Ovary (tissue), 9 donors: ENCODE measurements around the gene LRIG1. TPM values are rescaled to one million over a fixed set of nuclear protein-coding genes. Genes with fewer than 3 reads are reported as not detected.

Experiments used
- DNase-seq, 5 donors: peaks; one replicate each; pipeline ENCODE4 v3.0.0-alpha.2; 2019 to 2020
- H3K27ac ChIP-seq, 2 donors: fragments of 200-600 bp; one replicate each; pipeline versions ENCODE4 v1.5.1 to v1.8.0; 2019 to 2022
- H3K27me3 ChIP-seq: fragments of 200-600 bp; one replicate; pipeline ENCODE4 v1.8.0; 2022
- H3K36me3 ChIP-seq: fragments of 200-600 bp; sonication (generic); one replicate; pipeline ENCODE4 v1.5.1; 2019
- H3K4me1 ChIP-seq: one replicate; pipeline ENCODE4 v1.8.1; 2013; ENCODE audit warnings: mild to moderate bottlenecking, moderate library complexity; ENCODE audit not compliant: insufficient read depth
- H3K4me3 ChIP-seq: fragments of 200-600 bp; sonication (generic); one replicate; pipeline ENCODE4 v1.5.1; 2017
- H3K9me3 ChIP-seq, 2 donors: fragments of 200-600 bp in 1 of 2; sonication (generic) in 1 of 2; one replicate each; pipeline versions ENCODE4 v1.5.1 to v1.8.1; 2013 to 2019; ENCODE audit warnings: mild to moderate bottlenecking in 1 of 2, moderate library complexity in 1 of 2
- CTCF ChIP-seq, 3 donors: fragments of 450-650 bp in 2 of 3; fragments of 200-600 bp in 1 of 3; IDR thresholded peaks; one replicate each; pipeline versions ENCODE4 v1.5.1 to v1.8.0; 2016 to 2022; ENCODE audit warnings: antibody characterized with exemption in 3 of 3, mild to moderate bottlenecking in 1 of 3
- EP300 ChIP-seq: sonication (generic); formaldehyde crosslinking; IDR thresholded peaks from one replicate; pipeline ENCODE4 v1.6.1; 2017; ENCODE audit warnings: antibody characterized with exemption
- POLR2A ChIP-seq: fragments of 450-650 bp; IDR thresholded peaks from one replicate; pipeline ENCODE4 v1.6.1; 2017; ENCODE audit warnings: antibody characterized with exemption, mild to moderate bottlenecking, moderate library complexity
- WGBS, 3 donors: extraction: QIAGEN DNeasy Blood & Tissue Kit in 1 of 3; methylation state at CpG; one replicate each; pipeline versions ENCODE4 v1.1.5 to v1.1.7; 2013 to 2017; 5-methylcytosine and 5-hydroxymethylcytosine counted together
- intact Hi-C, 4 donors: fragments of 100-400 bp; cut with DNase I; formaldehyde crosslinking; loops; one replicate each; pipeline versions ENCODE4 v1.11.0 to v1.15.1; 2022 to 2023
- polyA plus RNA-seq, 2 donors: library from polyadenylated mRNA; stranded (reverse); fragments of 200-250 nt in 1 of 2; fragments of 350-450 nt in 1 of 2; fragmentation: Illumina TruSeq in 1 of 2; extraction: RNeasy Lipid Tissue Mini Kit (QIAGEN cat#74804) in 1 of 2; gene quantifications; one replicate each; pipeline ENCODE4 v1.2.3, GENCODE V29; 2013 to 2014
- total RNA-seq, 7 donors: library from RNA; depleted of rRNA in 2 of 7; stranded (reverse); fragments of >200 nt in 2 of 7; fragmentation: NEBNext Ultra II Directional in 3 of 7; extraction: Animal tissue kit (Norgen Biotek cat#: 25700) in 3 of 7; gene quantifications; one replicate each; pipeline versions ENCODE4 v1.1.0 to v1.2.4, GENCODE V29; 2016 to 2023
- donor health status: DM: no; HTN: no; CAD: no; lungs with moderate emphysema.
- donor health status: DM: no; HTN: no; CAD: no.
- donor health status: Bipolar disorder and iron deficiency.
- donor health status: DM: yes; HTN: yes; CAD: no.
- donor health status: DM: no; HTN: no; CAD: no.
- donor health status: DM: yes; HTN: yes; CAD: no.

LRIG1 gene
- total and polyA plus RNA-seq, 9 donors = 29.1 to 64.8 (median 42.6) TPM

- DNase-seq = no peak
- intact Hi-C loops = no loop called here
- no peaks in the 10 kb centered on the region for H3K9me3 ChIP-seq
- H3K4me3 ChIP-seq = no peak overlapping the region
- H3K36me3 ChIP-seq = no peaks in the 10 kb centered on the region
- H3K27ac ChIP-seq = no peak overlapping the region
- H3K27me3 ChIP-seq = no peaks in the 10 kb centered on the region
- no peaks in the 10 kb centered on the region for H3K4me1 ChIP-seq
- no peak for TF ChIP-seq CTCF (IDR thresholded peaks at IDR 0.05)
- no peak for TF ChIP-seq POLR2A
- TF ChIP-seq EP300 = no peak
Observed at GRCh38 chr3:66385066-66385465, 115.8 kb downstream of the LRIG1 start.

- H3K4me1 ChIP-seq = no peaks in the 10 kb centered on the region
- intact Hi-C loops = no loop called here
- no peak overlapping the region for H3K4me3 ChIP-seq
- no peak for DNase-seq
- no peak for TF ChIP-seq POLR2A
- TF ChIP-seq CTCF (IDR thresholded peaks at IDR 0.05) = no peak
- no peak for TF ChIP-seq EP300
- no peaks in the 10 kb centered on the region for H3K36me3 ChIP-seq
- no peaks in the 10 kb centered on the region for H3K27me3 ChIP-seq
- no peaks in the 10 kb centered on the region for H3K9me3 ChIP-seq
- 92 to 96% (median 95%) methylated on average over 20 of the region's 20 CpGs for WGBS, 3 donors
- H3K27ac ChIP-seq = no peak overlapping the region
Observed at GRCh38 chr3:66383998-66384745, 116.7 kb downstream of the LRIG1 start.

GRCh38 chr3:66383023-66383422, 117.8 kb downstream of the LRIG1 start:
- H3K36me3 ChIP-seq = no peaks in the 10 kb centered on the region
- H3K4me1 ChIP-seq = no peaks in the 10 kb centered on the region
- H3K27ac ChIP-seq = no peak overlapping the region
- WGBS, 3 donors = 95 to 97% (median 95%) methylated on average over 18 of the region's 18 CpGs
- H3K27me3 ChIP-seq = no peaks in the 10 kb centered on the region
- intact Hi-C loops = no loop called here
- no peak for DNase-seq
- H3K9me3 ChIP-seq = no peaks in the 10 kb centered on the region
- H3K4me3 ChIP-seq = no peak overlapping the region
- no peak for TF ChIP-seq CTCF (IDR thresholded peaks at IDR 0.05)
- TF ChIP-seq POLR2A = no peak
- TF ChIP-seq EP300 = no peak

GRCh38 chr3:66382142-66382541, 118.7 kb downstream of the LRIG1 start:
- no peak for DNase-seq
- WGBS, 3 donors = 94 to 98% (median 97%) methylated on average over 10 of the region's 10 CpGs
- Histone ChIP-seq H3K9me3 (no peaks in the 10 kb centered on the region), H3K36me3 (no peaks in the 10 kb centered on the region), H3K4me1 (no peaks in the 10 kb centered on the region), H3K27ac (no peak overlapping the region), H3K27me3 (no peaks in the 10 kb centered on the region), H3K4me3 (no peak overlapping the region)
- intact Hi-C loops = no loop called here
- TF ChIP-seq EP300 = no peak

- Histone ChIP-seq H3K4me3 (no peak overlapping the region), H3K27me3 (no peaks in the 10 kb centered on the region), H3K27ac (no peak overlapping the region), H3K9me3 (no peaks in the 10 kb centered on the region), H3K36me3 (no peaks in the 10 kb centered on the region), H3K4me1 (no peaks in the 10 kb centered on the region)
- TF ChIP-seq POLR2A (no peak), CTCF (IDR thresholded peaks at IDR 0.05) (no peak), EP300 (no peak)
- WGBS, 3 donors = 59 to 66% (median 61%) methylated on average over 7 of the region's 7 CpGs
- intact Hi-C loops = no loop called here
- no peak for DNase-seq
Observed at GRCh38 chr3:66381626-66382025, 119.2 kb downstream of the LRIG1 start.
